Stomach (tissue), 4 donors: ENCODE measurements around the gene TAP1.

Experiments used
- CTCF ChIP-seq, 7 experiments: fragments of 450-650 bp in 4 of 7; fragments of 200-600 bp in 3 of 7; sonication (generic) in 3 of 7; IDR thresholded peaks; one replicate each; pipeline ENCODE4 v1.5.1; 2016 to 2019; ENCODE audit warnings: antibody characterized with exemption in 7 of 7, control low read depth in 2 of 7, mild to moderate bottlenecking in 1 of 7
- POLR2AphosphoS5 ChIP-seq, 3 donors: sonication (generic); formaldehyde crosslinking; IDR thresholded peaks; one replicate each; pipeline ENCODE4 v1.6.1; 2016; ENCODE audit warnings: antibody characterized with exemption in 3 of 3

- peak in 4 of 7 experiments; percentile 7 to 32 (median 23) for TF ChIP-seq CTCF (IDR thresholded peaks at IDR 0.05)
- TF ChIP-seq POLR2AphosphoS5 (IDR thresholded peaks at IDR 0.05): no peak
These were observed 27.5 kb downstream of the TAP1 start for GRCh38 chr6:32825966-32826365.
